Sigmoid colon (tissue), 7 donors: ENCODE measurements around the gene C11orf21. TPM values are rescaled to one million over a fixed set of nuclear protein-coding genes. Genes with fewer than 3 reads are reported as not detected.
A peak's percentile ranks its signal among the peaks of the same experiment; 100 is the strongest.

Experiments
- DNase-seq: peaks from one replicate; pipeline ENCODE4 v3.0.0-alpha.2; 2019
- H3K27ac ChIP-seq, 4 donors: fragments of 200-600 bp; sonication (generic); one replicate each; pipeline ENCODE4 v1.5.1; 2016 to 2019; ENCODE audit warnings: mild to moderate bottlenecking in 1 of 4
- H3K27me3 ChIP-seq, 3 donors: fragments of 200-600 bp; sonication (generic); one replicate each; pipeline ENCODE4 v1.5.1; 2019; ENCODE audit warnings: mild to moderate bottlenecking in 1 of 3
- H3K36me3 ChIP-seq, 4 donors: fragments of 200-600 bp; sonication (generic); one replicate each; pipeline ENCODE4 v1.5.1; 2016 to 2019
- H3K4me1 ChIP-seq, 4 donors: fragments of 200-600 bp; sonication (generic); one replicate each; pipeline ENCODE4 v1.5.1; 2017 to 2019
- H3K4me3 ChIP-seq, 4 donors: fragments of 200-600 bp; sonication (generic); one replicate each; pipeline ENCODE4 v1.5.1; 2017 to 2019; ENCODE audit warnings: mild to moderate bottlenecking in 2 of 4, moderate library complexity in 1 of 4
- H3K9me3 ChIP-seq, 4 donors: fragments of 200-600 bp in 3 of 4; sonication (generic) in 3 of 4; one replicate each; pipeline versions ENCODE4 v1.5.1 to v1.6.1; 2013 to 2019
- CTCF ChIP-seq, 4 experiments: fragments of 450-650 bp in 3 of 4; fragments of 200-600 bp in 1 of 4; IDR thresholded peaks; one replicate each; pipeline ENCODE4 v1.5.1; 2016 to 2019; ENCODE audit warnings: antibody characterized with exemption in 4 of 4, mild to moderate bottlenecking in 3 of 4, moderate library complexity in 2 of 4
- EP300 ChIP-seq, 4 donors: sonication (generic); formaldehyde crosslinking; IDR thresholded peaks; one replicate each; pipeline ENCODE4 v1.6.1; 2017; ENCODE audit warnings: antibody characterized with exemption in 4 of 4
- POLR2A ChIP-seq, 2 donors: fragments of 450-650 bp; IDR thresholded peaks; one replicate each; pipeline ENCODE4 v1.6.1; 2016; ENCODE audit warnings: antibody characterized with exemption in 2 of 2, mild to moderate bottlenecking in 2 of 2, moderate library complexity in 2 of 2
- POLR2AphosphoS5 ChIP-seq, 4 donors: sonication (generic); formaldehyde crosslinking; IDR thresholded peaks; one replicate each; pipeline ENCODE4 v1.6.1; 2017; ENCODE audit warnings: antibody characterized with exemption in 4 of 4
- WGBS, 2 donors: extraction: QIAGEN DNeasy Blood & Tissue Kit; methylation state at CpG; one replicate each; pipeline ENCODE4 v1.1.7; 2013; 5-methylcytosine and 5-hydroxymethylcytosine counted together
- intact Hi-C: fragments of 100-400 bp; cut with DNase I; formaldehyde crosslinking; loops from one replicate; pipeline ENCODE4 v1.15.1; 2023
- polyA plus RNA-seq, 3 donors: library from polyadenylated mRNA; stranded (reverse); fragments of 200-250 nt; gene quantifications; one replicate each; pipeline ENCODE4 v1.2.3, GENCODE V29; 2013
- total RNA-seq, 4 donors: library from RNA; depleted of rRNA; stranded (reverse); fragments of >200 nt; gene quantifications; one replicate each; pipeline ENCODE4 v1.1.0, GENCODE V29; 2016
- donor health status: healthy with polysubstance abuse.
- donor health status: Bipolar disorder and iron deficiency.
- donor health status: healthy.

C11orf21 gene
- total and polyA plus RNA-seq, 7 donors = 0.68 to 6.2 (median 0.71) TPM; not detected in 4

GRCh38 chr11:2307501-2308331 lies 6.0 kb upstream of the C11orf21 start:
- H3K27ac ChIP-seq = peak overlapping the region; percentile 87 to 94 (median 92)
- peaks cover 0 to 71% (median 65%) of the 10 kb centered on the region in 4 donors for H3K4me1 ChIP-seq
- no peak overlapping the region for H3K4me3 ChIP-seq
- H3K36me3 ChIP-seq = no peaks in the 10 kb centered on the region
- peak; percentile 65 for DNase-seq
- no peaks in the 10 kb centered on the region for H3K27me3 ChIP-seq
- H3K9me3 ChIP-seq = no peaks in the 10 kb centered on the region
- 78 to 92% methylated on average over 23 of the region's 23 CpGs for WGBS, 2 donors
- intact Hi-C loops = loop anchor here (5.0 to 10.0 kb wide), 3 partner anchors 95 to 580 kb away; partner anchors contain the start of genes CDKN1C and TSSC4
- TF ChIP-seq EP300 (IDR thresholded peaks at IDR 0.05) (no peak), POLR2AphosphoS5 (IDR thresholded peaks at IDR 0.05) (no peak), CTCF (IDR thresholded peaks at IDR 0.05) (no peak), POLR2A (IDR thresholded peaks at IDR 0.05) (no peak)

GRCh38 chr11:2306877-2307500 lies 5.3 kb upstream of the C11orf21 start:
- WGBS, 2 donors = 55 to 64% methylated on average over 14 of the region's 14 CpGs
- DNase-seq = peak; percentile 89
- H3K4me3 ChIP-seq = no peak overlapping the region
- H3K36me3 ChIP-seq = no peaks in the 10 kb centered on the region
- H3K4me1 ChIP-seq = peaks cover 0 to 71% (median 62%) of the 10 kb centered on the region in 4 donors
- intact Hi-C loops = loop anchor here (5.0 to 10.0 kb wide), 3 partner anchors 95 to 580 kb away; partner anchors contain the start of genes CDKN1C and TSSC4
- TF ChIP-seq EP300 (IDR thresholded peaks at IDR 0.05) (no peak), POLR2A (IDR thresholded peaks at IDR 0.05) (no peak), CTCF (IDR thresholded peaks at IDR 0.05) (no peak), POLR2AphosphoS5 (IDR thresholded peaks at IDR 0.05) (no peak)
- peak overlapping the region; percentile 87 to 94 (median 92) for H3K27ac ChIP-seq
- H3K27me3 ChIP-seq = no peaks in the 10 kb centered on the region
- no peaks in the 10 kb centered on the region for H3K9me3 ChIP-seq

- H3K4me1 ChIP-seq = peaks cover 0 to 68% (median 57%) of the 10 kb centered on the region in 4 donors
- TF ChIP-seq POLR2A (IDR thresholded peaks at IDR 0.05) = no peak
- peak in 2 of 4 donors; percentile 51 to 80 for TF ChIP-seq EP300 (IDR thresholded peaks at IDR 0.05)
- TF ChIP-seq POLR2AphosphoS5 (IDR thresholded peaks at IDR 0.05) = peak; percentile 91 to 98 (median 96)
- no peaks in the 10 kb centered on the region for H3K36me3 ChIP-seq
- no peaks in the 10 kb centered on the region for H3K27me3 ChIP-seq
- DNase-seq = peak; percentile 97
- H3K9me3 ChIP-seq = no peaks in the 10 kb centered on the region
- 32 to 50% methylated on average over 4 of the region's 4 CpGs for WGBS, 2 donors
- peak overlapping the region in 3 of 4 donors; percentile 7 to 23 (median 22) for H3K4me3 ChIP-seq
- intact Hi-C loops = loop anchor here (5.0 to 10.0 kb wide), 3 partner anchors 96 to 581 kb away; partner anchors contain the start of genes CDKN1C and TSSC4
- H3K27ac ChIP-seq = peak overlapping the region; percentile 87 to 94 (median 92)
These were observed 4.7 kb upstream of the C11orf21 start for GRCh38 chr11:2306452-2306823.

GRCh38 chr11:2305788-2306451 lies 4.2 kb upstream of the C11orf21 start:
- WGBS, 2 donors = 30 to 46% methylated on average over 12 of the region's 12 CpGs
- Histone ChIP-seq H3K36me3 (no peaks in the 10 kb centered on the region), H3K27me3 (no peaks in the 10 kb centered on the region), H3K27ac (peak overlapping the region; percentile 87 to 94 (median 92)), H3K4me3 (peak overlapping the region in 3 of 4 donors; percentile 7 to 23 (median 22)), H3K9me3 (no peaks in the 10 kb centered on the region), H3K4me1 (peaks cover 0 to 63% (median 53%) of the 10 kb centered on the region in 4 donors)
- TF ChIP-seq CTCF (IDR thresholded peaks at IDR 0.05) = no peak
- no peak for TF ChIP-seq POLR2A (IDR thresholded peaks at IDR 0.05)
- TF ChIP-seq EP300 (IDR thresholded peaks at IDR 0.05) = no peak
- TF ChIP-seq POLR2AphosphoS5 (IDR thresholded peaks at IDR 0.05) = no peak
- DNase-seq = peak; percentile 84
- intact Hi-C loops = loop anchor here (1.0 to 10.0 kb wide), 5 partner anchors 73 to 581 kb away; partner anchors contain the start of genes CDKN1C and TSSC4
